GM19239 (cell line): ENCODE measurements around the gene MIEF2.
"Not testable (repeated sequence)": the region's sequence is repeated elsewhere in the genome, so short reads cannot be mapped to it uniquely, and the experiment has no call there.

Source experiments
- DNase-seq: peaks from one replicate; pipeline ENCODE4 v3.0.0; 2011; ENCODE audit warnings: low spot score; ENCODE audit not compliant: insufficient read length
- FAIRE-seq: peaks from 2 replicates; lab custom pipeline; 2011; peaks lifted over from hg19 to GRCh38; lab: Jason Lieb, UNC

The MIEF2 gene

GRCh38 chr17:18260332-18261145 is at the start of gene MIEF2:
Gene MIEF2 (plus strand): TSS chr17:18260662. CDS start chr17:18262721, 2,059 bp downstream.
- DNase-seq (peak; percentile 100), FAIRE-seq (peak; percentile 97)

GRCh38 chr17:18213666-18214270 is 46.7 kb upstream of the MIEF2 start:
- FAIRE-seq (no peak), DNase-seq (no peak)

DNA sequence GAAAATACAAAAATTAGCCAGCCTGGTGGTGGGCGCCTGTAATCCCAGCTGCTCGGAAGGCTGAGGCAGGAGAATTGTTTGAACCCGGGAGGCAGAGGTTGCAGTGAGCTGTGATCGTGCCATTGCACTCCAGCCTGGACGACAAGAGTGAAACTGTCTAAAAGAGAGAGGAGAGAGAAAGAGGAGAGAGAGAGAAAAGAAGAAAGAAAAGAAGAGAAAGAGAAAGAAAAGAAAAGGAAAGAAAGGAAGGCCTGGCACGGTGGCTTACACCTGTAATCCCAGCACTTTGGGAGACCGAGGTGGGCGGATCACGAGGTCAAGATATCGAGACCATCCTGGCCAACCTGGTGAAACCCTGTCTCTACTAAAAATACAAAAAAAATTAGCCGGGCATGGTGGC is 43.6 kb upstream of the MIEF2 start:
- not testable (repeated sequence) for DNase-seq, FAIRE-seq

- FAIRE-seq (peak; percentile 91), DNase-seq (peak; percentile 88)
Observed at GRCh38 chr17:18217412-18218015, 42.9 kb upstream of the MIEF2 start.

DNA sequence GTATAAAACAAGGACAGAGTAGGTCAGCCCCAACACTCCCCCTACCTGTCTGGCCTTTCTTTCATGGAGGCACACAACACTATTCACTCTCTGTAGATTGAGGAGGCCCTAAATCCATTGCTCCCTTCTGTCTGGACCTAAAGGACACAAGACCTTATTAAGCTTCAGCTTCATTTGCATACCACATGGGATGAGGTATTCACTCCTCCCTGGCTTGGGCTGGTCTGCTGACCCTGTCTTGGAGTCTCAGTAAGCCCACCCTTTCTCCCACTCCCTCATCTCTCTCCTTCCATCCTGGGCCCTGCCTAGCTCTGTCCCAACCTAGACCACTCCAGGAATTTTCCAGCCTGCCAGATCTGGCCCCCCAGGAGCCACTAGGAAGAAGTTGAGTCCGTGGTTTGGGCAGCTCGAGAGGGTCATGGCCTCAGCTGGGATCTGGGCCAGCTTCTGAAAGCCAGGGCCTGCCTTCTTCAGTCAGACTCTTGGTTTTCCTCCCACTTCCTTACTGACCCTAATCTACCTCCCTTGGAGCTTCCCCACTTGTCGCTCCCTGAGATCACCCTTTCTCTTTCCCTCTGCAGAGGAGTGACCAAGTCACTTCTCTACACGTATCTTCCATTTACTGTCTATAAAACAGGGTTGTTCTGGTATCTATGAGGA is 41.6 kb upstream of the MIEF2 start:
- no peak for DNase-seq
- no peak for FAIRE-seq

- DNase-seq: no peak
- no peak for FAIRE-seq
Observed at GRCh38 chr17:18224053-18224386, 36.4 kb upstream of the MIEF2 start.

- no peak for FAIRE-seq
- no peak for DNase-seq
Observed at GRCh38 chr17:18224387-18225120, 35.9 kb upstream of the MIEF2 start.

GRCh38 chr17:18225121-18225641 is 35.3 kb upstream of the MIEF2 start, which contains the start of gene LLGL1:
Gene LLGL1 (plus strand): TSS chr17:18225635. CDS start chr17:18225683, 48 bp downstream.
- DNase-seq: peak; percentile 100
- peak; percentile 85 for FAIRE-seq

DNA sequence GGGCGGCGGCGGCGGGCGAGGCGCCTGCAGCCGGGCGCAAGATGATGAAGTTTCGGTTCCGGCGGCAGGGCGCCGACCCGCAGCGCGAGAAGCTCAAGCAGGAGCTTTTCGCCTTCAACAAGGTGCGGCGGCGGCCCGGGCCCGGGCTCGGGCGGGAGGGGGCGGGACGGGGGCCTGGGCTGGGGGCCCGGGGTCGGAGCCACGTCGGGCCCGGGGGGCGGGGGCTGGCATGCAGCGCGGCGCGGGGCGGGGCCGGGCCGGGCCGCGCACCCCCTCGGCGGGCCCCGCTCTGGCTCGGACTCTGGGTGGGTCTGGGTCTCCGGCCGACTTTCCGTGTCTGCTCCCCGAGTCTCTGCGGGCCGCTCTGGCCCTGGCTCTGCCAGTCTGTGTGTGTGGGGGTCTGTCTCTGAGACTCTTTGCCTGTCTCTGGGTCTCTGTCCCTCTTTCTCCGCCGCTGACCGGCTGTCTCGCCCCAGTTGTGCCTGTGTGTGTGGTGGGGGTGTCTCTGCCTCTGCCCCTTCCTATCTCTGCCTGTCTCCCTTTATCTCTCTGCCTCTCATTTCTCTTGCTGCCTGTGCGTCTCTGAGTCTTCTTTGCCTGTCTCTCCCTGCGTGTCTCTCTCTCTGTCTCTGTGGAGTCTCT is 34.7 kb upstream of the MIEF2 start:
- no peak for FAIRE-seq
- DNase-seq: no peak

GRCh38 chr17:18226284-18226945 is 34.0 kb upstream of the MIEF2 start:
- peak; percentile 8 for FAIRE-seq
- DNase-seq: no peak

- DNase-seq (no peak), FAIRE-seq (no peak)
Observed at GRCh38 chr17:18227635-18228034, 32.8 kb upstream of the MIEF2 start.

GRCh38 chr17:18228176-18228682 is 32.2 kb upstream of the MIEF2 start:
- FAIRE-seq (no peak), DNase-seq (no peak)

DNA sequence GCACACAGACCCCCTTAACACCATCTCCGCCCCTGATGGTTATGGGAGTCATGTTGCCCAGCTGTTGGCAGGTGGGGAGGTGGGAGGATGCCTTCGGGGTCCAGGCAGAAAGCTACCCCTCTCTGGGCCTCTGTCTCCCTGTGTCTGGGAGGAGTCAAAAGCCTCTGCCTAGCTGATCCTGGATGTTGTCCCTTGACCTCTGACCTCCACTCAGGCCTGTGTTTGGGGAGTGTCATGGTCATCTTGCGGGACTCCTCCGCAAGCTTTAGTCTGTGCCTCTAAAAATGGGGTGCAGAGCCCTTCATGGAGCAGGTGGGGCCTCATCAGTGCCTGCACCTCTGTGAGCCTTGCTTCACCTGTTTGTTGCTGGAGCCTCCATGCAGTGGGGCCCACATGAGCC is 31.2 kb upstream of the MIEF2 start:
- FAIRE-seq (no peak), DNase-seq (no peak)

GRCh38 chr17:18229771-18230170 is 30.7 kb upstream of the MIEF2 start:
- FAIRE-seq (no peak), DNase-seq (no peak)

DNA sequence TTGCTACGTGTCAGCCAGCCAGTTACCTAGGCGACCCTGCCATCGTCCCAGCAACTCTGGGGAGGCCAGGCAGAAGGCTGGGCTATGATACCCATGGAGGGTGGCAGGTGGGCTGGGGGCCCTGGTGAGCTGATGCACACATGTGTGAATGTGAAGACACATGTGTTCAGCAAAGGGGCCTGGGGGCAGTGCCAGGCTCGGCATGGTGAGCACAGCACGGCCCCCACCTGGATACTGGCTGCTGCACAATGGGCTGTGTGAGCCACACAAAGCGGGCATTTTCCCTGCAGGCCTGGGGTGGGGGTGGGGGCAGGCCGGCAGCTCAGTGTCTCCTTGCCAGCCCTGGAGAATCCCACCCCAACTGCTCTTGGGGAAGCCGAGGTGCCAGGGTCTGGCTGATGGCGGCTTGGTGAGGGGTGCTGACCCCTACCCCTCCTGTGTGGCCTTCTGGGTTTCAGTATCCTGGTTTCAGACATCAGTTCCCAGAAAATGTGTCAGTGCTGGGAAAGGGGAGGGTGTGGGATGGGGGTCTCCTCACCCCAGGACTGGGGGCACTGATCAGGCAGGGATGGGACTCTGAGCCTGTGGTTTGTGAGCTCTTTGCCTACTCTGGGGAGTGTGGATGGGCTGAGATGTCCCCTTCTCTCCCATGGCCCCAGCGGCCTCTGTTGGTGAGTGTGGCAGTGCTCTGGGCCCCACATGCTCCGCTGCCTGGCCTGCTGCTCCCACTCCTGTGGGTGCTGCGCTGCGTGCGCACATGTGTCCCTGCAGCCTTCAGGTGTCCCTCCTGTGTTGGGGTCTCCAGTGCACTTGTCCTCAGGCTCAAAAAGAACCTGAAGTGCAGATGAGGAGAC is 29.9 kb upstream of the MIEF2 start:
- FAIRE-seq (no peak), DNase-seq (no peak)

GRCh38 chr17:18231164-18231563 is 29.3 kb upstream of the MIEF2 start:
- no peak for DNase-seq

DNA sequence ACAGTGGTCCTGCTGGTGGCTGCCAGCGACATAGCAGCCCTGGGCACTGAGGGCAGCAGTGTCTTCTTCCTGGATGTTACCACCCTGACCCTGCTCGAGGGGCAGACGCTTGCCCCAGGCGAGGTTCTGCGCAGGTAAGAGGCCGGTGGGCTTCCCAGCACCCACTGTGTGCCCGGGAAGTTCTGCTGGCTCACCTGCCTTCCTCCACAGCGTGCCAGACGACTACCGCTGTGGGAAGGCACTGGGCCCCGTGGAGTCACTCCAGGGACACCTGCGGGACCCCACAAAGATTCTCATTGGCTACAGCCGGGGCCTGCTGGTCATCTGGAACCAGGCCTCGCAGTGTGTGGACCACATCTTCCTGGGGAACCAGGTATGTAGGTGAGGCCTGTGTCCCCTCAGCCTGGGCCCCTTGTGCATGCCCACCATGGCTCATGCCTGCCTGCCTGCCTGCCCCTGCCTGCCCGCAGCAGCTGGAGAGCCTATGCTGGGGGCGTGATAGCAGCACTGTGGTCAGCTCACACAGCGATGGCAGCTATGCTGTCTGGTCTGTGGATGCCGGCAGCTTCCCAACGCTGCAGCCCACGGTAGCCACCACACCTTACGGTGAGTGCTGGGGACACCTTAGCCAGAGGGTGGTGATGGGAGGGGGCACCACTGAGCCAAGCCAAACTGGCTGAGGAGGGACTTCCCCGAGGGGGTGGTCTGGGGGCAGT is 26.5 kb upstream of the MIEF2 start:
- no peak for DNase-seq
- no peak for FAIRE-seq

More at GRCh38 chr17:18231164-18231563, 29.3 kb upstream of the MIEF2 start:
- FAIRE-seq: no peak
